Ishikawa (cell line): ENCODE results near the gene SSH2.

ENCODE experiments used
- CEBPB ChIP-seq: IDR thresholded peaks from 2 replicates; pipeline ENCODE4 v1.6.1; 2012
- RAD21 ChIP-seq: IDR thresholded peaks from 2 replicates; pipeline ENCODE4 v1.6.1; 2012; ENCODE audit warnings: low read depth

DNA sequence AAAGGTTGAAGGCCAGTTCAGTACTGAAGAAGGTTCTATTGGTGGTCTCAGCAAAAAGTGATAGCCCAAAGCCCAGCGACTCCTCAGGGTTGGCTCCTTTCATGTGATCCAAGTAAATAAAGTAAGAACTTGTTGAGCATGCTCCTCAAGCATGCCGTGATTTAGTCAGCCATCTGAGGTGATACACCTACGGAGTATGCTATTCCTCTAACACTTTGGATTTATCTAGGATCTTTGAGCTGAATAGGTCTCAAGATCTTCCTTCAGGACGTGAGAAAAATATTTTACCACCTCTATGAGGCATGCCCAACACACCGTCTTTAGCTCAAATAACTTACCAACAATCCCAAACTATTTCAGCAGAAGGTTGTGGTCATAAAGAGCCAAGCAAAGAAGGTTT lies 154.0 kb downstream of the SSH2 start:
- no peak for TF ChIP-seq RAD21
- no peak for TF ChIP-seq CEBPB
